CD4-positive, alpha-beta memory T cell (primary cell): ENCODE data around the gene SNIP1. TPM values are rescaled to one million over a fixed set of nuclear protein-coding genes. Genes with fewer than 3 reads are reported as not detected.

Experiments used
- CTCF ChIA-PET: fragments of 350-600 bp; sonication (Branson Sonifier 250); formaldehyde crosslinking; loops from one replicate; lab custom pipeline; 2021; ENCODE audit warnings: inconsistent platforms; ENCODE audit not compliant: partially characterized antibody; lab: Charles Lee
- POLR2A ChIA-PET: fragments of 350-600 bp; sonication (Branson Sonifier 250); formaldehyde crosslinking; loops from one replicate; lab custom pipeline; 2021; ENCODE audit not compliant: partially characterized antibody; lab: Charles Lee
- DNase-seq, 5 donors: peaks; one replicate each; pipeline versions ENCODE4 v3.0.0 to v3.0.0-alpha.2; 2020 to 2022; ENCODE audit warnings: mixed read lengths in 1 of 5
- H3K27ac ChIP-seq: one replicate; pipeline ENCODE4 v1.7.0; 2013; ENCODE audit warnings: low read depth, low read length
- H3K27me3 ChIP-seq: 2 replicates; pipeline ENCODE4 v1.7.0; 2013; ENCODE audit warnings: mild to moderate bottlenecking, low read length, moderate library complexity; ENCODE audit not compliant: insufficient read depth
- H3K36me3 ChIP-seq: 2 replicates; pipeline ENCODE4 v1.7.0; 2013; ENCODE audit warnings: mild to moderate bottlenecking, low read length, moderate library complexity; ENCODE audit not compliant: insufficient read depth
- H3K4me1 ChIP-seq: 2 replicates; pipeline ENCODE4 v1.7.0; 2013; ENCODE audit warnings: mild to moderate bottlenecking, low read length, moderate library complexity; ENCODE audit not compliant: insufficient read depth
- H3K4me3 ChIP-seq, 2 donors: one replicate each; pipeline ENCODE4 v1.7.0; 2013; ENCODE audit warnings: low read length in 2 of 2, mild to moderate bottlenecking in 1 of 2
- H3K9me3 ChIP-seq, 2 donors: one replicate each; pipeline ENCODE4 v1.7.0; 2013; ENCODE audit warnings: low read length in 2 of 2, control low read depth in 1 of 2; ENCODE audit not compliant: control insufficient read depth in 1 of 2
- H3K27ac Mint-ChIP-seq, 7 donors: one replicate each; pipeline ENCODE4 v1.8.0; 2020 to 2021; ENCODE audit warnings: mixed read lengths in 7 of 7, mild to moderate bottlenecking in 6 of 7, inconsistent platforms in 3 of 7, moderate library complexity in 3 of 7
- H3K27me3 Mint-ChIP-seq, 2 donors: one replicate each; pipeline ENCODE4 v1.8.0; 2020 to 2021; ENCODE audit warnings: mixed read lengths in 2 of 2
- H3K36me3 Mint-ChIP-seq, 2 donors: one replicate each; pipeline ENCODE4 v1.8.0; 2020 to 2021; ENCODE audit warnings: mixed read lengths in 2 of 2, inconsistent platforms in 1 of 2, mild to moderate bottlenecking in 1 of 2
- H3K4me1 Mint-ChIP-seq, 4 donors: one replicate each; pipeline ENCODE4 v1.8.0; 2020 to 2021; ENCODE audit warnings: mixed read lengths in 4 of 4, mild to moderate bottlenecking in 1 of 4
- H3K4me3 Mint-ChIP-seq, 8 donors: one replicate each; pipeline ENCODE4 v1.8.0; 2020 to 2021; ENCODE audit warnings: mixed read lengths in 8 of 8, mild to moderate bottlenecking in 7 of 8, moderate library complexity in 6 of 8, inconsistent platforms in 3 of 8
- H3K9me3 Mint-ChIP-seq, 8 donors: one replicate each; pipeline ENCODE4 v1.8.0; 2020 to 2021; ENCODE audit warnings: mixed read lengths in 8 of 8, mild to moderate bottlenecking in 5 of 8, inconsistent platforms in 3 of 8, moderate library complexity in 1 of 8
- intact Hi-C: fragments of 100-400 bp; cut with micrococcal nuclease; formaldehyde crosslinking; loops from one replicate; pipeline ENCODE4 v1.15.1; 2023
- microRNA-seq: library from miRNA; unstranded; fragments of <30 nt; microRNA quantifications from one replicate; pipeline ENCODE4 v1.2.0, GENCODE V29; 2021; ENCODE audit warnings: borderline replicate concordance, borderline number of aligned reads, borderline microRNAs expressed, mixed read lengths
- polyA plus RNA-seq, 2 donors: library from polyadenylated mRNA; unstranded; fragments of 300-500 nt; fragmentation: Illumina TruSeq; gene quantifications; one replicate each; pipeline ENCODE4 v1.2.3, GENCODE V29; 2021
- total RNA-seq, 2 experiments: library from RNA; stranded (reverse); gene quantifications; one replicate each; pipeline ENCODE4 v1.2.3, GENCODE V29; 2021

Gene SNIP1
- total and polyA plus RNA-seq, 4 experiments from 2014 or later: 2.1 to 30.2 (median 18.4) TPM

- Mint-ChIP-seq H3K36me3 (peaks cover 25 to 52% of the 10 kb centered on the region in 2 donors), H3K27ac (peak overlapping the region in 6 of 7 donors; percentile 18 to 66 (median 46)), H3K27me3 (no peaks in the 10 kb centered on the region), H3K4me3 (no peak overlapping the region), H3K9me3 (no peaks in the 10 kb centered on the region), H3K4me1 (peaks cover 8 to 17% (median 9%) of the 10 kb centered on the region in 4 donors)
- Histone ChIP-seq H3K27me3 (no peaks in the 10 kb centered on the region), H3K27ac (no peak overlapping the region), H3K9me3 (no peaks in the 10 kb centered on the region), H3K36me3 (peaks cover 30% of the 10 kb centered on the region), H3K4me3 (no peak overlapping the region), H3K4me1 (no peaks in the 10 kb centered on the region)
- CTCF ChIA-PET: interaction anchor here (1.3 to 2.5 kb wide), 2 partner anchors 20 to 39 kb away, joined by 3 to 12 read pairs; no protein-coding TSS in a partner anchor
- POLR2A ChIA-PET: interaction anchor here (0.6 to 1.3 kb wide), 3 partner anchors 19 to 21 kb away, joined by 3 read pairs; partner anchors contain the start of genes MEAF6 and ZC3H12A
- intact Hi-C loops: no loop called here
- DNase-seq: no peak
Measured at GRCh38 chr1:37493336-37494098, 60.6 kb downstream of the SNIP1 start.

DNA sequence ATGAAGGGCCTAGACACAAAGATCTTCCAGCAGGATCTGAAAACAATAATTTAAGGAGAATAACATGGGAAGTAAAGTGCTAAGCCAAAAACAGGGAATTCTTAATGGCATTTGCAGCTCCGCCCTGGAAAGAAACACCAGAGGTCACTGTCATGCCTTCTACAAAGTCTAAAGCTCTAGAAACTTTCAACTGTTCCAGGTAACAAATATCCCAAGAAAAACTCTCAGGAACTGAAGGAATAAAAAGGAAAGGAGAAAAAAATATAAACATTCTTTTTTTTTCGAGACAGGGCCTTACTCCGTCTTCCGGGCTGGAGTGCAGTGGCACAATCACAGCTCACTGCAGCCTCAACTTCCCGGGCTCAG, 66.5 kb downstream of the SNIP1 start:
- intact Hi-C loops: loop anchor here (1.0 kb wide), 4 partner anchors 8 to 195 kb away; no protein-coding TSS in a partner anchor
- peaks cover 38% of the 10 kb centered on the region for H3K36me3 ChIP-seq
- no peak for DNase-seq
- H3K27ac Mint-ChIP-seq: peak overlapping the region; percentile 62 to 100 (median 91)
- H3K27ac ChIP-seq: no peak overlapping the region
- no peak overlapping the region for H3K4me3 Mint-ChIP-seq
- no peaks in the 10 kb centered on the region for H3K9me3 Mint-ChIP-seq
- H3K27me3 ChIP-seq: no peaks in the 10 kb centered on the region
- H3K4me1 ChIP-seq: peaks cover 15% of the 10 kb centered on the region
- H3K4me3 ChIP-seq: no peak overlapping the region
- CTCF ChIA-PET: interaction anchor here (0.7 to 11.5 kb wide), 22 partner anchors 10 to 372 kb away, joined by 3 to 417 read pairs (median 6); partner anchors contain the start of genes MEAF6, SNIP1 and ZC3H12A
- H3K9me3 ChIP-seq: no peaks in the 10 kb centered on the region
- H3K27me3 Mint-ChIP-seq: no peaks in the 10 kb centered on the region
- POLR2A ChIA-PET: interaction anchor here (0.6 to 11.1 kb wide), 9 partner anchors 8 to 203 kb away, joined by 3 to 229 read pairs (median 3); partner anchors contain the start of genes MEAF6 and ZC3H12A
- peaks cover 9 to 56% of the 10 kb centered on the region in 2 donors for H3K36me3 Mint-ChIP-seq
- H3K4me1 Mint-ChIP-seq: peaks cover 8 to 19% (median 10%) of the 10 kb centered on the region in 4 donors

- intact Hi-C loops: loop anchor here (1.0 kb wide), 4 partner anchors 8 to 195 kb away; no protein-coding TSS in a partner anchor
- peaks cover 42% of the 10 kb centered on the region for H3K36me3 ChIP-seq
- peaks cover 8 to 21% (median 14%) of the 10 kb centered on the region in 4 donors for H3K4me1 Mint-ChIP-seq
- no peaks in the 10 kb centered on the region for H3K9me3 ChIP-seq
- DNase-seq: peak; percentile 69 to 80 (median 71)
- peaks cover 17% of the 10 kb centered on the region for H3K4me1 ChIP-seq
- H3K4me3 ChIP-seq: no peak overlapping the region
- no peaks in the 10 kb centered on the region for H3K9me3 Mint-ChIP-seq
- CTCF ChIA-PET: interaction anchor here (0.7 to 11.5 kb wide), 25 partner anchors 11 to 373 kb away, joined by 3 to 417 read pairs (median 5); partner anchors contain the start of genes GNL2, MEAF6, SNIP1 and ZC3H12A
- H3K27me3 ChIP-seq: no peaks in the 10 kb centered on the region
- POLR2A ChIA-PET: interaction anchor here (0.6 to 11.1 kb wide), 11 partner anchors 9 to 204 kb away, joined by 3 to 229 read pairs (median 3); partner anchors contain the start of genes MEAF6, SNIP1 and ZC3H12A
- peak overlapping the region; percentile 78 to 100 (median 91) for H3K27ac Mint-ChIP-seq
- H3K36me3 Mint-ChIP-seq: peaks cover 14 to 57% of the 10 kb centered on the region in 2 donors
- H3K27ac ChIP-seq: peak overlapping the region; percentile 42
- no peaks in the 10 kb centered on the region for H3K27me3 Mint-ChIP-seq
- no peak overlapping the region for H3K4me3 Mint-ChIP-seq
Measured at GRCh38 chr1:37486680-37487618, 67.1 kb downstream of the SNIP1 start.

GRCh38 chr1:37485902-37486679, 68.0 kb downstream of the SNIP1 start:
- peak overlapping the region in 6 of 7 donors; percentile 12 to 100 (median 71) for H3K27ac Mint-ChIP-seq

More at GRCh38 chr1:37485902-37486679, 68.0 kb downstream of the SNIP1 start:
- no peak overlapping the region for H3K4me3 Mint-ChIP-seq
- no peaks in the 10 kb centered on the region for H3K27me3 ChIP-seq
- H3K9me3 ChIP-seq: no peaks in the 10 kb centered on the region
- peaks cover 21 to 64% of the 10 kb centered on the region in 2 donors for H3K36me3 Mint-ChIP-seq
- intact Hi-C loops: no loop called here
- H3K36me3 ChIP-seq: peaks cover 50% of the 10 kb centered on the region
- H3K4me3 ChIP-seq: no peak overlapping the region
- ChIA-PET POLR2A (interaction anchor here (0.6 to 11.1 kb wide), 6 partner anchors 11 to 35 kb away, joined by 3 to 229 read pairs (median 19); partner anchors contain the start of genes MEAF6 and ZC3H12A), CTCF (interaction anchor here (0.9 to 11.5 kb wide), 11 partner anchors 12 to 197 kb away, joined by 3 to 417 read pairs (median 20); partner anchors contain the start of genes MEAF6 and ZC3H12A)
- DNase-seq: no peak
- H3K27ac ChIP-seq: peak overlapping the region; percentile 42
- peaks cover 11 to 29% (median 22%) of the 10 kb centered on the region in 4 donors for H3K4me1 Mint-ChIP-seq
- H3K9me3 Mint-ChIP-seq: peaks cover 0 to 2% (median 0%) of the 10 kb centered on the region in 8 donors
- peaks cover 25% of the 10 kb centered on the region for H3K4me1 ChIP-seq
- H3K27me3 Mint-ChIP-seq: no peaks in the 10 kb centered on the region

Small RNAs within 50 kb of the gene (microRNA-seq; reads per million reads assigned to microRNA genes)
- gene MIR5581: not detected

Other genes with a start within 250 kb of the SNIP1 start
- gene ZC3H12A, start 79.7 kb downstream of the SNIP1 start, total RNA-seq: 10 to 100 TPM; 54.6 to 60.7 TPM
- 10 to 100 TPM; 10.6 to 19.9 TPM for gene ZC3H12A, start 79.7 kb downstream of the SNIP1 start, polyA plus RNA-seq
- 10 to 100 TPM; 97.9 to 98.2 TPM for gene MEAF6, start 39.5 kb downstream of the SNIP1 start, total RNA-seq
- gene MEAF6, start 39.5 kb downstream of the SNIP1 start, polyA plus RNA-seq: 100 to 1,000 TPM; 132 to 221 TPM
- gene DNALI1, start 2.6 kb upstream of the SNIP1 start, total RNA-seq: under 1 TPM in 1 of 2 experiments, not detected in 1; 0.25 TPM
- gene DNALI1, start 2.6 kb upstream of the SNIP1 start, polyA plus RNA-seq: under 1 TPM in 1 of 2 donors, not detected in 1; 0.69 TPM
- 10 to 100 TPM; 33.9 to 37.1 TPM for gene GNL2, start 41.6 kb upstream of the SNIP1 start, total RNA-seq
- 10 to 100 TPM; 33.6 to 56.3 TPM for gene GNL2, start 41.6 kb upstream of the SNIP1 start, polyA plus RNA-seq
- not detected for gene RSPO1, start 80.6 kb upstream of the SNIP1 start, total RNA-seq
- not detected for gene RSPO1, start 80.6 kb upstream of the SNIP1 start, polyA plus RNA-seq
- 1 to 10 TPM in 1 of 2 experiments, under 1 TPM in 1; 0.61 to 1.3 TPM for gene CDCA8, start 138.2 kb upstream of the SNIP1 start, total RNA-seq
- 1 to 10 TPM; 1.2 to 2.7 TPM for gene CDCA8, start 138.2 kb upstream of the SNIP1 start, polyA plus RNA-seq
- under 1 TPM in 1 of 2 experiments, not detected in 1; 0.36 TPM for gene EPHA10, start 210.8 kb upstream of the SNIP1 start, total RNA-seq
- gene EPHA10, start 210.8 kb upstream of the SNIP1 start, polyA plus RNA-seq: not detected
- gene MANEAL, start 239.6 kb upstream of the SNIP1 start, total RNA-seq: 1 to 10 TPM; 1.9 to 2.3 TPM
- 1 to 10 TPM in 1 of 2 donors, under 1 TPM in 1; 0.58 to 1.3 TPM for gene MANEAL, start 239.6 kb upstream of the SNIP1 start, polyA plus RNA-seq